SJCRH30 (cell line): ENCODE measurements around the gene SH2B2. TPM values are rescaled to one million over a fixed set of nuclear protein-coding genes. Genes with fewer than 3 reads are reported as not detected.

Experiments
- DNase-seq, 2 experiments: peaks; one replicate each; pipeline ENCODE4 v3.0.0-alpha.2; 2015 to 2020
- H3K27ac ChIP-seq: fragments of 250-450 bp; sonication (Bioruptor Pico); 2 replicates; pipeline ENCODE4 v1.5.1; 2020; ENCODE audit warnings: mild to moderate bottlenecking, moderate library complexity
- H3K27me3 ChIP-seq: fragments of 250-450 bp; sonication (Bioruptor Pico); 2 replicates; pipeline ENCODE4 v1.5.1; 2020; ENCODE audit warnings: mild to moderate bottlenecking, moderate library complexity
- H3K36me3 ChIP-seq: fragments of 250-450 bp; sonication (Bioruptor Pico); 2 replicates; pipeline ENCODE4 v1.5.1; 2020; ENCODE audit warnings: mild to moderate bottlenecking, moderate library complexity
- H3K4me1 ChIP-seq: fragments of 250-450 bp; sonication (Bioruptor Pico); 2 replicates; pipeline ENCODE4 v1.5.1; 2020; ENCODE audit warnings: mild to moderate bottlenecking, moderate library complexity
- H3K4me3 ChIP-seq: fragments of 250-450 bp; sonication (Bioruptor Pico); 2 replicates; pipeline ENCODE4 v1.5.1; 2020; ENCODE audit warnings: mild to moderate bottlenecking, moderate library complexity
- H3K9me3 ChIP-seq: fragments of 250-450 bp; sonication (Bioruptor Pico); replicated peaks from 2 replicates; pipeline ENCODE4 v1.5.1; 2020; ENCODE audit warnings: mild to moderate bottlenecking, moderate library complexity
- total RNA-seq: library from RNA; depleted of rRNA; stranded (reverse); fragments of >200 nt; shearing (Covaris generic); gene quantifications from 2 replicates; pipeline ENCODE4 v1.2.3, GENCODE V29; 2014

Gene SH2B2
- total RNA-seq, 1 experiment from 2014 or later = 12.3 TPM

DNA sequence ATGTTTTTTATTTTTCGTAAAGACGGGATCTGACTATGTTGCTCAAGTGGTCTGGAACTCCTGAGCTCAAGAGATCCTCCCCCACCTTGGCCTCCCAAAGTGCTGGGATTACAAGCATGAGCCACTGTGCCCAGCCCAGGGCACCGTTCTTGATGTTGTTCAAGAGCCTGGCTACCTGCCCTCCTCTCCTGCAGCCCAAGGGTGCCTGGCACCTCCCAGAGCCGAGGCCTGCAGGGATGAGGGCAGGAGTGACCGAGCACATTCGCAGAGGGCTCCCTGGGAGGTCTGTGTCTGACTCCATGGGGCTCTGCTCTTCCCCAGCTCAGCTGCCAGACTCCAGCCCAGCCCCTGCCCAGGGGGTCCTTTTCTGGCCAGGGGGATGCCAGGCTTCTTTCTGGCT lies 15.4 kb downstream of the SH2B2 start:
- H3K27ac ChIP-seq = peak overlapping the region; percentile 88; the same call in 1 of the 2 replicates
- H3K4me1 ChIP-seq = peaks cover 49% of the 10 kb centered on the region

DNA sequence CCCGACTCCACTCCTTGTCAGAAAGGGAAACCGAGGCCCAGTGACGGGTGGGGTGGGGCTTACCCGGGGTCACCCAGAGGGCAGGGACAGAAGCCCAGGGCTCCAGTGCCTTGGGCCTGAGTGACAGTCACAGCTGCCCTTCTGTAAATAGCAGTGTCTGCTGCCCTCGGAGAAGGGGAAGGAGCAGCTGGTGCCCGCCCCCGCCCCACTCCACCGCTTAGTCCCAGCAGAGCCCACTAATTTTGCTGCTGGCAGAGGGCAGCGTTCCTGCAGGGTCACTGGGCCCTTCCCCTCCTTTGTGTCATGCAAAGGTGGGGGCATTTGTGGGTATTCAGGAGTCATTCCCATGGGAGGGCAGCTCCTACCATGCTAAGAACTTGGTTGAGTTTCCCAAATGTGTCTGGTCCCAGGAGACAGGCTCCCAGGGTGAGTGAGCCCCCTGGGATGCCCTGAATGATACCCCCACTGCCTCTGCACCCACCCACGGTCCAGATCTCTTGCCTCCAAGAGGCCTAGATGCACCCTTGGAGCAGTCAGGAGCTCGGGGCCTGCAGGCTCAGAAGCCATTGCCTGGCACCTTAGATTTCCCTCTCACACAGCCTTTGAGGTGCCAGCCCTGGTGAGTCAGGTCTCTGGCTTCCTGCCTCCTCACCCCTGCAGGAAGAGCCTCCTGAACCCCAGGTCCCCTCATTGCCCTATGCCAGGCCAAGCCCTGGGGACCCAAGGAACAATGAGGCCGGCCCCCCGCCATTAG lies 17.2 kb downstream of the SH2B2 start:
- Histone ChIP-seq H3K36me3 (peaks cover 10% of the 10 kb centered on the region), H3K27me3 (no peaks in the 10 kb centered on the region), H3K4me3 (no peak overlapping the region), H3K27ac (peak overlapping the region; percentile 88), H3K4me1 (peaks cover 58% of the 10 kb centered on the region), H3K9me3 (no peaks in the 10 kb centered on the region)
- peak; percentile 98 to 99 for DNase-seq

More for the DNA sequence above, 15.4 kb downstream of the SH2B2 start:
- Histone ChIP-seq H3K9me3 (no peaks in the 10 kb centered on the region), H3K4me3 (no peak overlapping the region), H3K27me3 (no peaks in the 10 kb centered on the region), H3K36me3 (no peaks in the 10 kb centered on the region)
- peak; percentile 54 to 55 for DNase-seq

DNA sequence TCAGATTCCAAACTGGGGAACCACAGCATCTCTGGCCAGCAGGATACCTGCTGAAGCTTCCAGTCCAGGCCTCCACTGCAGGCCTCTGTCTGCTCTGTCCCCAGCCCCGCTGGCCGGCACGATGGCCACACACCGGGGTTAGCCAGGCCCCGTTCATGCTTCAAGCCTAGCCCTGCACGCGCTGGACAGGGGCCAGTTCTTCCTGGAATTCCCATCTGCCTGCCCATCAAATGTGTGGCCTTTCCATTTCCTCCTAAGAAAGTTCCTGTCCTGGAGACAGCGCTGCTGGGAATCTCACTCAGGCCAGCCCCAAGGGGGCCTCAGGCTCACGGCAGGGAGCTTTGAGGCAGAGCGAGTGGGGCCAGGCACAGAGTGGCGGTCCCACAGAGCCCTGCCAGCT lies 18.0 kb downstream of the SH2B2 start:
- Histone ChIP-seq H3K9me3 (no peaks in the 10 kb centered on the region), H3K27ac (peak overlapping the region; percentile 88), H3K36me3 (peaks cover 16% of the 10 kb centered on the region), H3K4me3 (no peak overlapping the region), H3K27me3 (no peaks in the 10 kb centered on the region), H3K4me1 (peaks cover 58% of the 10 kb centered on the region)
- peak; percentile 55 to 63 for DNase-seq

DNA sequence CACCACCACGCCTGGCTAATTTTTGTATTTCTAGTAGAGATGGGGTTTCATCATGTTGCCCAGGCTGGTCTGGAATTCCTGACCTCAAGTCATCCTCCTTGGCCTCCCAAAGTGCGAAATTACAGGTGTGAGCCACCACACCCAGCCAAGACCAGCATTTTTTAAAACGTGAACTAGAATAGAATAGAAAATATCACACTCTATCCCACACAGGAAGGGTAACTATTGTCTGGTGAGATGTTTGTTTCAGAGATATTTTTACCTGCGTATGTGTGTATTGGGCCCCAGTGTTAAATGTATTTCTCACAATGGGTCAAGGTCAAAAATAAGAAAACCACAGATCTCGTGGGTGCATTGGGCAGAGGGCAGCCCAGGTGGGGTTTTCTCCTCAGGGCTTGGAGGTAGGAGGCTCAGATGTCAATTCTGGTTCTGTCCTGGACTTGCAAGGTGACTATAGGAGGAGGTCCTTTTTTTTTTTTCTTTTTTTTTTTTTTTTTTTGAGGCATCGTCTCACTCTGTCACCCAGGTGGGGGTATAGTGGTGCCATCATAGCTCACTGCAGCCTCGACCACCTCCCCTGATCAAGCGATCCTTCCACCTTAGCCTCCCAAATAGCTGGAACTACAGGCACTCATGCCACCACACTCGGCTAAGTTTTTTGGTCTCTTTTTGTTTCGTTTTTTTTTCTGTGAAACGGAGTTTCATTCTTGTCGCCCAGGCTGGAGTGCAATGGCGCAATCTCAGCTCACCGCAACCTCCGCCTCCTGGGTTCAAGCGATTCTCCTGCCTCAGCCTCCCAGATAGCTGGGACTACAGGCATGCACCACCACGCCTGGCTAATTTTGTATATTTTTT lies 19.0 kb downstream of the SH2B2 start:
- Histone ChIP-seq H3K27ac (no peak overlapping the region; the same call in 1 of the 2 replicates), H3K4me1 (peaks cover 58% of the 10 kb centered on the region), H3K4me3 (no peak overlapping the region), H3K9me3 (no peaks in the 10 kb centered on the region), H3K36me3 (peaks cover 17% of the 10 kb centered on the region), H3K27me3 (no peaks in the 10 kb centered on the region)
- no peak for DNase-seq

DNA sequence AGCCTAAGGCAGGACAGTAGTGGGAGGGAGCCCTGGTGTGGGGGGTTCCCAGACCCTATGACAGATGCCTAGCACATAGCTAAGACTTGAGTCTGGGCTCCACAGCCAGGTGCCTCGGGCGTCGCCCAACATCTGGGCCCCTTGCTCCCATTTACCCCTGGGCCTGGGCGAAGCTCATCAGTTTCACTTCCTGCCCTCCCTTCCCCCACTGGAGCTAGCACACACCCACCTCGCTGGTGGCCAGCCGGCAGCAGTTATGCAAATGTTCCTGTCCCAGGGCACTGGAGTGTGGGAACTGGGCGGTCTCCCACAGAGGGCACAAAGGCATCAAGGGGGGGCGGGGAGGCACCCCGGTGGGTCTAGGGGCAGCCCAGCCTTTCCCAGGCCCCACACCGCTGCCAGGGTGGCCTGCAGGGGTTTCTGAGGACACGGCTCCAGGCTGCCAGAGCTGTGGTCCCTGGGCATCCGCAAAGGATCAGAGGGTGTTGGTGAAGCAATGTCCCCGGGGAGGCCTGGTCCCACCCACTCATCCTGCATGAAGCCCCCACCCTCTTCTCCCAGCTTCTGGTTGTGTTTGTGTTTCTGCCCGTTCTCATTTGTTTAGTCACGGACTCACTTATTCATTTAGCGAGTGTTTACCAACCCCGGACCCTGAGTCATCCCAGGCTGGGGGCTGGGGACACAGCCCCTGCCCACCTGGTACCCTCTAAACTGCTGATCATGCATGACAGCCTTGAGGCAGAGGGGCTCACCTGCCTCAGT lies 20.4 kb downstream of the SH2B2 start:
- H3K4me3 ChIP-seq = no peak overlapping the region
- H3K27ac ChIP-seq = peak overlapping the region; percentile 70
- H3K4me1 ChIP-seq = peaks cover 50% of the 10 kb centered on the region
- H3K27me3 ChIP-seq = no peaks in the 10 kb centered on the region
- no peaks in the 10 kb centered on the region for H3K9me3 ChIP-seq
- H3K36me3 ChIP-seq = peaks cover 23% of the 10 kb centered on the region
- peak; percentile 90 to 91 for DNase-seq

DNA sequence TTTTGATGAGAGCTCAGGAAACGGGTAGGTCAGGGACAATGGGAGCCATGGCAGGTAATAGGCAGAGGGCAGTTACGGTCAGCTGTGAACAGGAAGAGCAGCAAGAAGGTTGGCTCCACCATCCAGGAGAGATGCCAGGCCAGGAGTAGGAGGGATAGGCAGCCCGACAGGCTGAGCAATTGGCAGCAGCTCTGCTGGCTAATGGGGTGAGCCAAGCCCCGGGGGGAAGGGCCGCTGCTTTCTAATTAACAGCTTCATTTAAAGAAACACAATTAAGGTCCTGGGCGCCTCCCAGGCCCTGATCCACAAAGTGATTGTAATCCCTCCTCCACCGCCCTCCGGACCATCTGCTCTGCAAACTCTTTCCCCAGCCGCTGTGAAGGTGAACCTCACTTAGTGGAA lies 23.7 kb downstream of the SH2B2 start:
- no peak for DNase-seq
- Histone ChIP-seq H3K27ac (no peak overlapping the region), H3K4me1 (peaks cover 18% of the 10 kb centered on the region), H3K36me3 (peaks cover 42% of the 10 kb centered on the region), H3K9me3 (no peaks in the 10 kb centered on the region), H3K4me3 (no peak overlapping the region), H3K27me3 (no peaks in the 10 kb centered on the region)

DNA sequence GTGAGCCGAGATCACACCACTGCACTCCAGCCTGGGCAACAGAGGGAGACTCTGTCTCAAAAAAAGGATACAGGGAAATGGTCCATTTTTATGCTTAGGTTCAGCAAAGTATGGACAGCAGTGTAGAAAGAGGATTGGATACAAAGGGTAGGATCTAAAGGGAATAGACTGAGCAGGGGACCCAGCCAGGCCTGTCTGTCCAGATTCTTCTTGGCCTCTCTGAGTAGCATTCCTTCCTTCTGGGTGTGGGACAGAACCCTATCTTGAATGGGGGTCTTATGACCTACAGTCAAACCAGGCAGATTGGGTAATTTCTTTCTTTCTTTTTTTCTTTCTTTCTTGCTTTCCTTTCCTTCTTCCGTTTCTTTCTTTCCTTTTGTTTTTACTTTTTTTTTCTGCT lies 25.6 kb downstream of the SH2B2 start:
- no peak for DNase-seq
- Histone ChIP-seq H3K9me3 (no peaks in the 10 kb centered on the region), H3K36me3 (peaks cover 53% of the 10 kb centered on the region), H3K4me3 (no peak overlapping the region), H3K4me1 (peaks cover 6% of the 10 kb centered on the region), H3K27ac (no peak overlapping the region), H3K27me3 (no peaks in the 10 kb centered on the region)

DNA sequence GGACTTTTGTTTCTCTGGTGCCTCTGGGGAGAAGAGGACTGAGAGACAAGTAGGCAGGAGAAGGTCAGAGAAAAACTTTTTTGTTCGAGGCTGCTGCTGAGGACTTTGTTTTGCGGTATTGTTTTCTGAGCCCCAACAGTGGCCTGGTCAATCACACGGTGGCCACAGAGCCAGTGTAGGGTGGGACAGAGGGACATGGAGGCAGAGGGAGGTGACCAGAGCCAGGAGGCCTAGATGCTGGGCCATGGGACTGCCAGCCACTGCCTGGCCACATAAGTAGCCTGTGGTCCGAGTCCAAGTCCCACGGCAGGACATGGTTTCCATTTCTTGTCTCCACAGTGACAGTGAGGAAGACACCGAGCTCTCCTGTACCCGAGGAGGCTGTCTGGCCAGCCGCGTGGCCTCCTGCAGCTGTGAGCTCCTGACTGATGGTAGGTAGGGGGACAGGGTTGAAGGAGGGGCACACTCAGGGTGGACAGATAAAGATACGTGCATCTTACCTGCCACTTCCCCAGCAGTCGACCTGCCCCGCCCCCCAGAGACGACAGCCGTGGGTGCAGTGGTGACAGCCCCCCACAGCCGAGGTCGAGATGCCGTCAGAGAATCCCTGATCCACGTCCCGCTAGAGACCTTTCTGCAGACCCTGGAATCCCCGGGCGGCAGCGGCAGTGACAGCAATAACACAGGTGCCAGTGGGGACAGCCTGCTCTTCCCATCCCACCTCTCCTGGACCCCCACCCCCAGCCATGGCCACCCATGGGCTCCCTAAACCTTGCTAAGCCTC lies 27.5 kb downstream of the SH2B2 start:
- Histone ChIP-seq H3K9me3 (no peaks in the 10 kb centered on the region), H3K36me3 (peaks cover 55% of the 10 kb centered on the region), H3K4me3 (no peak overlapping the region), H3K27ac (no peak overlapping the region), H3K4me1 (no peaks in the 10 kb centered on the region), H3K27me3 (no peaks in the 10 kb centered on the region)
- no peak for DNase-seq

DNA sequence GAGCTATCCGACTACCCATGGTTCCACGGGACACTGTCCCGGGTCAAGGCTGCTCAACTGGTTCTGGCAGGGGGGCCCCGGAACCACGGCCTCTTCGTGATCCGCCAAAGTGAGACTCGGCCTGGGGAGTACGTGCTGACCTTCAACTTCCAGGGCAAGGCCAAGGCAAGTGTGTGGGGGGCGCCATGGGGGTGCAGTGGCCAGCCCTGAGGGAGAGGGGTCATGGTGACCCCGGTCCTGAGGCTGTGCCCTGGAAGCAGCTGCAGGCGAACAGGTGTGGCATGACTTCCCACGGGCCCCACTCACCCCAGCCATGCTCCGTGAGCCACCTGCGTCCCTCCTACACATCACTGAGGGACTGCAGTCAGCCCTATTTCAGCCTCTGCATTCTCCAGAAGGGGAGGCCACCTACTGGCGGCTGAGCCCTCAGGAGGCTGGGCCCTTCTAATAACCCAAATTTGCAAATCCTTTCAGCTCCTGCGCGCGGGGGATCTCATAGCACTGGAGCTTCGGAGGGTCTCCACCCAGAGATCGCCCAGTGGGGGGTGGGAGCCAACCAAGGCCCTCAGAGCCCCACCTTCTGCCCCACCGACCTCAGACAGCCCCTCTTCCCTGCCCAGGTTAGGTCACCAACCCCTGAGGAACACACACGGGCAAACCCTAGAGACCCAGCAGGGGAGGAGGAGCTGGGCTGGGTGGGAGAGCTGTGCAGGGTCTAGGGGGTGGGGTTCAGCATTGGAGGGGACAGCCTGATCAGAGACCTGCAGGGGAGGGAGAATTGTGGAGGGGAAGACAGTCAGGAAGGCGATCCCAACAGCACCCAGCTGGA lies 30.8 kb downstream of the SH2B2 start:
- H3K9me3 ChIP-seq = no peaks in the 10 kb centered on the region
- H3K4me1 ChIP-seq = no peaks in the 10 kb centered on the region
- H3K36me3 ChIP-seq = peaks cover 57% of the 10 kb centered on the region
- DNase-seq = no peak
- H3K4me3 ChIP-seq = no peak overlapping the region
- no peak overlapping the region for H3K27ac ChIP-seq
- H3K27me3 ChIP-seq = no peaks in the 10 kb centered on the region

DNA sequence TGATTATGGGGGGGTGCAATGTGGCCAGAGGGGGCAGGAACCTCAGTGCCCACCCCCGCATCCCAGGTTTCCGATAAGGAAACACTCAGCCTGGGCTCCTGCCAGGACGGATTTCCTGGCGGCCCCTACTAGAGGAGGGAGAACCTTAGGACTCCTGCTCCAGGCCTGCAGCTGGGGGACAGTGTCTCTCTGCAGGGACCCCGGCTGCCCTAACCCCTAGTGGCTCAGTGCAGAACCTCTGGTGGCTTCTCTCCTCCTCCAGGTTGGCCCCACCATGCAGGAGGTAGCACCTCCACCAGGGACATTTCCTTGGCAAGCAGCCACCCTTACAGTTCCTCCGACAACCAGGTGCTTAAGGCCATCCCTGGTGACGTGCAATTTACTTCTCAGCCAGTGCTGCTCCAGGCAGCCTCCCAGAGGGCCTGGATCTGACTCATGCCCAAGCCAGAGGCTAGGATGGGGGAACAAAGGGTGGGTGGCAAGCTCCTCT lies 31.9 kb downstream of the SH2B2 start:
- Histone ChIP-seq H3K4me1 (no peaks in the 10 kb centered on the region), H3K4me3 (no peak overlapping the region), H3K27me3 (no peaks in the 10 kb centered on the region), H3K36me3 (peaks cover 57% of the 10 kb centered on the region), H3K27ac (no peak overlapping the region), H3K9me3 (no peaks in the 10 kb centered on the region)
- no peak for DNase-seq

DNA sequence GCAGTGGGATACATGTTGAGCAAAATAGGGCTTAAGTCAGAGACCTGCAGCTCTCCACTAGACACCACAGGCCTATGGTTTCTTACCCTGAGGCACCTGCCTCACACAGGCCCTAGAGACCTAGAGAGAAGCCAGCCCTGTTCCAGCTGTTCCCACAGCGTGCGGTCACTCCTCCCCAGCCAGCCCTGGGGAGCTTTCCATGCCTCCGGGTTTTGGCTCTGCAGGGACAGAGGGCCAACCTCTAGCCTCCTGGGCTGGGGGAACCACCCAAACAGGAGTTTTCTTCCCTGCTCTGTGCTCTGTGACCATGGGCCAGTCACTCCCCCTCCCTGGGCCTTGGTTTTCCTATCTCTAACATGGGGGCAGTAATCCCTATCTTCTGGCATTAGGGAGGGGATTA lies 33.0 kb downstream of the SH2B2 start:
- DNase-seq = no peak
- no peaks in the 10 kb centered on the region for H3K4me1 ChIP-seq
- no peak overlapping the region for H3K4me3 ChIP-seq
- no peak overlapping the region for H3K27ac ChIP-seq
- no peaks in the 10 kb centered on the region for H3K27me3 ChIP-seq
- peaks cover 47% of the 10 kb centered on the region for H3K36me3 ChIP-seq
- H3K9me3 ChIP-seq = no peaks in the 10 kb centered on the region

DNA sequence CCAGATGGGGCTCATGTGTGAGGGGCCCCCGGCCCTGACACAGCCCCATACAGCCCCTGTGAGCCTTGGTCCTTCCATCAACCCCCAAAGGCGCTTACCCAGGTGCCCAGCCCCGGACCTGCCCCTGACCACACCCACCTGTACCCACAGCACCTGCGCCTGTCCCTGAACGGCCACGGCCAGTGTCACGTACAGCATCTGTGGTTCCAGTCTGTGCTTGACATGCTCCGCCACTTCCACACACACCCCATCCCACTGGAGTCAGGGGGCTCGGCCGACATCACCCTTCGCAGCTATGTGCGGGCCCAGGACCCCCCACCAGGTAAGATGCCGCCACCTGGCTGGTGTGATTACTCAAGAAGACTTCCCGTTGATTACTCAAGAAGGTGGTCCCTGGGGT lies 33.5 kb downstream of the SH2B2 start:
- no peaks in the 10 kb centered on the region for H3K27me3 ChIP-seq
- H3K36me3 ChIP-seq = peaks cover 44% of the 10 kb centered on the region
- no peak for DNase-seq
- no peak overlapping the region for H3K4me3 ChIP-seq
- no peaks in the 10 kb centered on the region for H3K9me3 ChIP-seq
- no peak overlapping the region for H3K27ac ChIP-seq
- H3K4me1 ChIP-seq = no peaks in the 10 kb centered on the region

DNA sequence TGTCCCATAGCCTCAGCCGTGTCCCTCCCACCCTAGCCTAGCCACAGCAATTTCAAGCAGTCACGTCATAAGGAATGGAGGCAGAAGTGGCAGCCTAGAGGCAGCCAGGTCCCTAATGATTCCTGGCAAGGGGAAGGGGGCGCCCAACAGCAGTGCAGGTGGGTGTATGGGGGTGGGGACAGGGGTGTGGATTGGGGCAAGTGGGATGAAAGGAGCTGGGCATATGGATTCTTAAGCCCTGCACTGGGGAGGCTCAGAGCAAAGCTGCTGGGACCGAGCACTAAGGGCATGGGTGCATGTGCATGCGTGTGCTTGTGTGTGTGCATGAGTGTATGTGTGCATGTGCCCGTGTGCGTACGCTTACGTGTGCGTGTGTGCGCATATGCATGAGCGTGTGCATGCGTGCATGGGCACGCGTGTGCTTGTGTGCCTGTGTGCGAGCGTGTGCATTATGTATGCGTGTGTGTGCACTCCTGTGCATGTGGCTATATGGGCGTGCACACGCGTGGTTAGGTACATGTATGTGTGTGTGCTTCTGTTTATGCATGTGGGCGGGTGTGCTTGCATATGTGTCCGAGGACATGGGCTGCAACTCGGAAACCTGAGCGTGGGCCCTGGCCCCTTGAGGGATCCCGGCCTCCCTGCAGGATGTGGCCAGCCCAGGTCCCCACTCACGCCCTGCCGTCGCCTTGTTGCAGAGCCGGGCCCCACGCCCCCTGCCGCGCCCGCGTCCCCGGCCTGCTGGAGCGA lies 34.1 kb downstream of the SH2B2 start:
- Histone ChIP-seq H3K27me3 (no peaks in the 10 kb centered on the region), H3K4me1 (no peaks in the 10 kb centered on the region), H3K36me3 (peaks cover 41% of the 10 kb centered on the region), H3K9me3 (no peaks in the 10 kb centered on the region), H3K27ac (no peak overlapping the region), H3K4me3 (no peak overlapping the region)
- DNase-seq = no peak
